ENCODE data around the gene EIPR1. TPM values are rescaled to one million over a fixed set of nuclear protein-coding genes. Genes with fewer than 3 reads are reported as not detected.

EIPR1 gene
- total and polyA plus RNA-seq, 2 donors from 2014 or later: 28.2 to 37.8 TPM

- intact Hi-C loops (cut with DNase I): no loop called here
- Histone ChIP-seq H3K4me3 (ENCODE audit: low read length in 3 of 3) (no peak overlapping the region), H3K4me1 (ENCODE audit: control insufficient read depth in 2 of 3, insufficient read depth in 2 of 3, low read depth in 1 of 3, low read length in 3 of 3) (peaks cover 0 to 2% (median 0%) of the 10 kb centered on the region in 3 donors), H3K9me3 (ENCODE audit: control insufficient read depth in 2 of 3, insufficient read depth in 1 of 3, low read length in 3 of 3) (no peaks in the 10 kb centered on the region), H3K36me3 (ENCODE audit: control insufficient read depth in 2 of 3, insufficient read depth in 3 of 3, low read length in 3 of 3) (peaks cover 3 to 34% (median 19%) of the 10 kb centered on the region in 3 donors), H3K9ac (ENCODE audit: low read length in 3 of 3) (no peak overlapping the region), H3K27me3 (ENCODE audit: control insufficient read depth, insufficient read depth, low read length) (no peaks in the 10 kb centered on the region), H3K27ac (ENCODE audit: low read depth in 2 of 2, low read length in 2 of 2) (no peak overlapping the region)
- FAIRE-seq (no peak), DNase-seq (no peak)
- TF ChIP-seq, protein P1, sequence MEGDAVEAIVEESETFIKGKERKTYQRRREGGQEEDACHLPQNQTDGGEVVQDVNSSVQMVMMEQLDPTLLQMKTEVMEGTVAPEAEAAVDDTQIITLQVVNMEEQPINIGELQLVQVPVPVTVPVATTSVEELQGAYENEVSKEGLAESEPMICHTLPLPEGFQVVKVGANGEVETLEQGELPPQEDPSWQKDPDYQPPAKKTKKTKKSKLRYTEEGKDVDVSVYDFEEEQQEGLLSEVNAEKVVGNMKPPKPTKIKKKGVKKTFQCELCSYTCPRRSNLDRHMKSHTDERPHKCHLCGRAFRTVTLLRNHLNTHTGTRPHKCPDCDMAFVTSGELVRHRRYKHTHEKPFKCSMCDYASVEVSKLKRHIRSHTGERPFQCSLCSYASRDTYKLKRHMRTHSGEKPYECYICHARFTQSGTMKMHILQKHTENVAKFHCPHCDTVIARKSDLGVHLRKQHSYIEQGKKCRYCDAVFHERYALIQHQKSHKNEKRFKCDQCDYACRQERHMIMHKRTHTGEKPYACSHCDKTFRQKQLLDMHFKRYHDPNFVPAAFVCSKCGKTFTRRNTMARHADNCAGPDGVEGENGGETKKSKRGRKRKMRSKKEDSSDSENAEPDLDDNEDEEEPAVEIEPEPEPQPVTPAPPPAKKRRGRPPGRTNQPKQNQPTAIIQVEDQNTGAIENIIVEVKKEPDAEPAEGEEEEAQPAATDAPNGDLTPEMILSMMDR (IDR thresholded peaks at IDR 0.05; ENCODE audit: borderline replicate concordance, extremely low read depth, insufficient read depth): no peak
Measured at GRCh38 chr2:3421580-3421979, 44.0 kb upstream of the EIPR1 start.

DNA sequence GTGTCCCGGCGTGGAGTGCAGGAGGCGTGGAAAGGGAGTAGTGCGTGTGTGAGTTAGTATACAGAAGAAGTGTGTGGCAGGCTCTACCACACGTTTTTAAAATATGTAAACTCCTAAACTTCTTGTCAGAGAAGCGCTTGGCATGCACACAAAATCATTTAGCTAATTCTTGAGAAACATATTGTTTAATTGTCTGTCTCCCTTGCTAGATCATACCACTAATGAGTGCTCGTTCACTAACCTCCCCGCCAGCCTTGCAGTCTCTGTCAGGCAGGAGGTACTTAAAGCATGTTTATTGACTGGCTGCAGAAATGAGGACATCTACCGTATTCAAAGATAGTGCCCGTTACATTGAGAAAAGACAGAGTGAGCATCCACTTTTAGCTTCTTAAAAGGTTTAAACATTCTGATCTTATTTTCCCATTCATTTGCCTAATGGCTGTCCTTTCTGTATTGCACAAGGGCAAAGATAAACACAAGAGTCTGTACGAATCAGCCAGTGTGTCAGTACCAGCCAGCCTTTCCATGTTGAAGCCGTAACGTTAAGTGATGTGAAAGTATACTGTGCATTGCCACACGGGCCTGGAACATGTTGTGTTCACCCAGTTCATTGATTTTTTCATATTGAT, 43.3 kb upstream of the EIPR1 start:
- no peak for DNase-seq
- FAIRE-seq: no peak
- Histone ChIP-seq H3K9me3 (ENCODE audit: control insufficient read depth in 2 of 3, insufficient read depth in 1 of 3, low read length in 3 of 3) (no peaks in the 10 kb centered on the region), H3K27me3 (ENCODE audit: control insufficient read depth, insufficient read depth, low read length) (no peaks in the 10 kb centered on the region), H3K9ac (ENCODE audit: low read length in 3 of 3) (no peak overlapping the region), H3K36me3 (ENCODE audit: control insufficient read depth in 2 of 3, insufficient read depth in 3 of 3, low read length in 3 of 3) (peaks cover 3 to 29% (median 14%) of the 10 kb centered on the region in 3 donors), H3K4me1 (ENCODE audit: control insufficient read depth in 2 of 3, insufficient read depth in 2 of 3, low read depth in 1 of 3, low read length in 3 of 3) (peaks cover 0 to 2% (median 0%) of the 10 kb centered on the region in 3 donors), H3K27ac (ENCODE audit: low read depth in 2 of 2, low read length in 2 of 2) (no peak overlapping the region), H3K4me3 (ENCODE audit: low read length in 3 of 3) (no peak overlapping the region)
- intact Hi-C loops (cut with DNase I): no loop called here
- TF ChIP-seq, protein P1 (IDR thresholded peaks at IDR 0.05; ENCODE audit: borderline replicate concordance, extremely low read depth, insufficient read depth): no peak

- H3K9me3 ChIP-seq (ENCODE audit: control insufficient read depth in 2 of 3, insufficient read depth in 1 of 3, low read length in 3 of 3): no peaks in the 10 kb centered on the region
- no peak for FAIRE-seq
- H3K4me3 ChIP-seq (ENCODE audit: low read length in 3 of 3): no peak overlapping the region
- H3K9ac ChIP-seq (ENCODE audit: low read length in 3 of 3): no peak overlapping the region
- TF ChIP-seq, protein P1 (IDR thresholded peaks at IDR 0.05; ENCODE audit: borderline replicate concordance, extremely low read depth, insufficient read depth): no peak
- H3K4me1 ChIP-seq (ENCODE audit: control insufficient read depth in 2 of 3, insufficient read depth in 2 of 3, low read depth in 1 of 3, low read length in 3 of 3): peaks cover 0 to 2% (median 0%) of the 10 kb centered on the region in 3 donors
- H3K27me3 ChIP-seq (ENCODE audit: control insufficient read depth, insufficient read depth, low read length): no peaks in the 10 kb centered on the region
- peaks cover 3 to 25% (median 11%) of the 10 kb centered on the region in 3 donors for H3K36me3 ChIP-seq (ENCODE audit: control insufficient read depth in 2 of 3, insufficient read depth in 3 of 3, low read length in 3 of 3)
- intact Hi-C loops (cut with DNase I): no loop called here
- peak in 1 of 5 donors; percentile 25 for DNase-seq
- no peak overlapping the region for H3K27ac ChIP-seq (ENCODE audit: low read depth in 2 of 2, low read length in 2 of 2)
Measured at GRCh38 chr2:3420076-3420768, 42.6 kb upstream of the EIPR1 start.

Data from kidney (tissue), 14 donors.